22Rv1 (cell line): ENCODE measurements around the gene MACROH2A1.

Experiments used
- CTCF ChIP-seq: fragments of 450-650 bp; IDR thresholded peaks from 2 replicates; pipeline ENCODE4 v1.5.1; 2017; ENCODE audit warnings: mild to moderate bottlenecking
- ZFX ChIP-seq: fragments of 450-650 bp; IDR thresholded peaks from 2 replicates; pipeline ENCODE4 v1.6.1; 2017; ENCODE audit warnings: antibody characterized with exemption, borderline replicate concordance

GRCh38 chr5:135329913-135330797 is 68.9 kb downstream of the MACROH2A1 start:
- TF ChIP-seq CTCF, result no peak
- TF ChIP-seq ZFX, result no peak
